HG03432 (cell line): ENCODE results near the gene SPTBN1.
"Not testable (repeated sequence)": the region's sequence is repeated elsewhere in the genome, so short reads cannot be mapped to it uniquely, and the experiment has no call there.

Experiments
- ATAC-seq: cut with Tn5 transposase; IDR thresholded peaks from one replicate; pipeline ENCODE4 v1.9.1; 2021; ENCODE audit warnings: mild to moderate bottlenecking, moderate library complexity; ENCODE audit not compliant: unreplicated experiment

Gene SPTBN1

DNA sequence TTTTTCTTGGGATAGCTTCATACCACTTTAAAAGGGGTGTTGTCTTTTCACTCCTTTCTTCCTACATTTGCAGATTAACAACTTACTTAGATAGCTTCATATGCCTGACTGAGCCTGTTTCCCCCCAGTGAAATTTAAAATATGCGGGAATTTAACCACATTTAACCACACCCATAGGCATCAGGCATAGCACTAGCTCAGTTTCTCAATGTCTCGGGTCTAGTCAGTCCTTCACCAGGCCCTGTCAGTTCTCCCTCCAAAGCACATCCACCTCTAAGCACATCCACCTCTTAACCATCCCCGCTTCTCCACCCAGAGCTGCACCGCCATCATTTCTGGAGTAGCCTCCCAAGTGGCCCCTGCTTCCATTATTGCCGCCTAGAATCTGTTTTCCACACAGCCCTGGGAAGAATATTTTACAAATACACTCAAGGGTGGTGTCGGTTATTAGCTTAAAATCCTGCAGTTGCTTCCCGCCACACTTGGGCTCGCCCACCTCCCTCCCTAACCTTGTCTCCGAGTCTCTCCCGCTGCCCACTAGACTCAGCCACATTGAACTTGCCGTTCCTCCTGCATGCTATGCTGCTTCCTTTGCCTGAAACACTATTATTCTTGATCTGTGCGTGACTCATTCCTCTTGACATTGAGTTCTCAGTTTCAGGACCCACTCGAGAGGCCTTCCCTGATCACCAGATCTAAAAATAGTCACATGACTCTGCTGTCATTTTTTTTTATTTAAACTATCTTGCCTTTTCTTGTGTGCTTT lies 68.3 kb downstream of the SPTBN1 start:
- ATAC-seq, result peak; percentile 82

DNA sequence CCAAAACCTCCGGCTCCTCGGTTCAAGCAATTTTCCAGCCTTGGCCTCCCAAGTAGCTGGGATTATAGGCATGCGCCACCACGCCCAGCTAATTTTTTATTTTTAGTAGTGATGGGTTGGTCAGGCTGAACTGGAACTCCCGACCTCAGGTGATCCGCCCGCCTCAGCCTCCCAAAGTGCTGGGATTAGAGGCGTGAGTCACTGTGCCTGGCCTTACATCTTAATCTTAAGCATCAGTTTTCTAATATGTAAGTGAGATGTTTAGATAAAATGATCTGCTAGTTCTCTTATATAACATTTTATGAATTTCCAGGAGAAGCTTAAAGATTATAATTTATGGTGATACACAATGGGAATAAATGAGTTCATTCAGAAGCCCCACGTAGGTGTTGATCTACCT lies 69.2 kb downstream of the SPTBN1 start:
- ATAC-seq, result no peak

DNA sequence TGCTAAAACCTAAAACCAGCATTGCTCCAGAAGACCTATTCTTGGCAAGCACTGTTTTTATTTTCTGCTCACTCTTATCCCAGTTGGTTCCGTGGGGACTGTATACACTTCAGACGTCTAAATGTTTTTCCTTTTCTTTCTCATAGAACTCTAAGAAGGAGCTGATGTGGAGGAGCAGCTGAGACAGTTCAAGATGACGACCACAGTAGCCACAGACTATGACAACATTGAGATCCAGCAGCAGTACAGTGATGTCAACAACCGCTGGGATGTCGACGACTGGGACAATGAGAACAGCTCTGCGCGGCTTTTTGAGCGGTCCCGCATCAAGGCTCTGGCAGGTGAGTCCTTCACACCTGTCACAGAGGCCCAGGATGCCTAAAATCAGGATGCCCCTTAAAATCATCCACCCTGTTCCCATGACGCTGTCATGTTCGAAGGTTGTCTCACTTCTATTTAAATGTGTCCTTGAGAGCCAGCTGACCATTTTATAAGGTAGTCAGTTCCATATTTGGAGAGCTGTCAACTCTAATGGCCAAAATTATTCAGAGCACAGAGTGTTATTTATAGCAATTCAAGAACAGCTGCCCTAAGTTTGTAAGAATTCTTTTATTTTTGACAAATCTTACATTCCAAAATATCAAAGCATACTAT lies 70.2 kb downstream of the SPTBN1 start:
- no peak for ATAC-seq

DNA sequence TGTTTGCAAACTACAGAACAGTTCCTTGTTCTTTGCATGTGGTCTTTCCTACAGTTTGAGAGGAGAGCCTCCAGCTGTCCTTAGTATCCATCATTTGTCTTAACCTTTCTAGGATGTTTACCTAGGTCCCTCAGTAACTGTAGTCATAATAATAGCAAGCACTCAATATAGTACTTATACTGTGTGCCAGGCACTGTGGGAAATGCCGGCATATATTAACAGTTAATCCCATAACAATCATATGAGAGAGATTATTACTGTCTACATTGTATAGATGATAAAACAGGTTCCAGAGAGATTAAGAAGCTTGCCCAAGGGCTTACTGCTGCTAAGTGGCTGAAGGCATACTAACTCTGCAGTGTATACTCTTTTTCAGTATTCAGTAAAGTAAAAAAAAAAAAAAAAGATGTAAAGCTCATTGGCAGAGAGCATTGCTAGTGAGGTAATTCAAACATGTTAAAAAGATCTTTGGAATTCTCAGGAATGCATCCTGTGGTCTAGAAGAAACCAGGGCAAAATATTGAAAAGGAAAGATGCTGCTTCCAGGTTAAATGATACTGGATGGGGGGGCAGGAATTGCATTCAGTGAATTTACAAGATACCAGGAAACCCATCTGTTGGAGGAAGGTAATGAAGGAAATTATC lies 72.3 kb downstream of the SPTBN1 start:
- no peak for ATAC-seq

DNA sequence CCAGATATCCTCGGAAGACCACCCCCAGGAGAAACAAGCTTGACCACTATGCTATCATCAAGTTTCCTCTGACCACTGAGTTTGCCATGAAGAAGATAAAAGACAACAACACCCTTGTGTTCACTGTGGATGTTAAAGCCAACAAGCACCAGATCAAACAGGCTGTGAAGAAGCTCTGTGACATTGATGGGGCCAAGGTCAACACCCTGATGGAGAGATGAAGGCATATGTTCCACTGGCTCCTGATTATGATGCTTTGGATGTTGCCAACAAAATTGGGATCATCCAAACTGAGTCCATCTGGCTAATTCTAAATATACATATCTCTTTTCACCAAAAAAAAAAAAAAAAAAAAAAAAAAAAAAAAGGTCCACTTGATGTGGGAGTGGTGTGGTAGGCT lies 73.4 kb downstream of the SPTBN1 start:
- not testable (repeated sequence) for ATAC-seq

DNA sequence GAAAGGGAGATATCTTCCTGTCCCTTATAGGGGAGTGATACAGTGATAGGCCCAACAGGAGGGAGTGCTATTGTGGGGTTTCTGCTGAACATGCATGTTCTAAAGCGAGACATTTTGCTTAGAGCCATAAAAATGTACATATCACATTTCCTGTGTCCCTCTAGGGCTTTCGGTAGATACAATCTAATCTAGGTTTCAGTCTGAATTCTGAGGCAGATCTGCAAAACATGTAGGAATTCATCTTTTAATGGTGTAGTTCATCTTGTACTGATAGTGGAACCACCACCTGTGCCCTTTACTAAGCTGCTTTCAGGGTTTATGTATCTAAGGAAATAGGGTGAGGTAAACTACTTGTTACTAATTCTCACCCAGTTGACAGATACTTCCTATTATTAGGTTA lies 73.8 kb downstream of the SPTBN1 start:
- peak; percentile 46 for ATAC-seq

DNA sequence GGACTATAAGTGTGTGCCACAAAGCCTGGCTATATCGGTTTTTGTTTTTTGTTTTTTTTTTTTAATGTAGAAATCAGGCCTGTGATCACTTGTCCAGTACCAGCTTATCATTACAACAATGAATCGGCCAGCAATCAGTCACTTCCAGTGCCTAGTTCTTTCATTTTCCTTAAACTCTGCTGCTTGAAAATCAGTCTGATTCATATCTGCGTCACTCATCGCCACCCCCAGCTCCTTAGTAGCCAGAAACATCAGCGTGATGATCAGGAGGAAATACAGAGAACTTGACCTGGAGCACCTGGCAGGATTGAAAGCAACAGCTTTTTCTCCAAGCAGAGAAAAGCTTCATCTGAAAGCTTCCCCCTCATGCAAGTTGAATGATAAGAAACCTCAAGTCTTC lies 75.4 kb downstream of the SPTBN1 start:
- no peak for ATAC-seq

DNA sequence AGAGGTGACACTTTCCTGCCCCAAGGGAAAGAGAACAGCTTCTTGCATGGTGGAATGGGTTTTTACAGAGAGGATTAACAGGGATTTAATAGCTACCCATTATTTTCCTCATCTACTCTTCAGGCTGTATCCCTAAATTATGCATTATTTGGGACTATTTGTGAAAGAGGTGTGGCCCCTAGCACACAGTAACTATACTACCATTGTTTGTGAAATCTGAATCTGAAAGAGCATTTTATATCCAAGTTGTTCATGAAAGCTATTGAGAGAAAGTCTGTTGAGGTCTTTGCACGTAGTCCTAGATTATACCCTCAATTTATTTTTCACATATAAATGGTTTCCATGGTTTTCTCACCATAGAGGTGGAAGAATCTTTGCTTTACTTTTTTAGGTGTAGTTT lies 78.1 kb downstream of the SPTBN1 start:
- ATAC-seq, result no peak

DNA sequence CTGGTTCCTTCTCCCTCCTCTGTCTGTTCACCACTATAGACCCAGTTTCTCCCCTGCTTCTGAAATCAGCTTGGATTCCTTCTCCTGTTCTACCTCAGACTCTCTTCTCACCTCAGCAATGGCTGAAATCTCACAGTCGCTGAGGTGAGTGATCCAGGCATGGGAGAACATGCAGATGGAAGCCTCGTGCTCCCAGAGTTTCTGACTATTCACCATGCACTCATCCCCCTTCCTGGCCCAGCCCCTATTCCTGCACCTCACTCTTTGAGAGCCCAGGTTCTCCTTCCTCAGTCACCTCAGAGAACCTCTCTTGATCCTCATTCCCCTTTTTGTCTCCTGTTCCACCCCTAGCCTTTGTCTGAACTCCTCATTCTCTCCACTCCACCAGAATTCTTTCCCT lies 78.5 kb downstream of the SPTBN1 start:
- no peak for ATAC-seq

DNA sequence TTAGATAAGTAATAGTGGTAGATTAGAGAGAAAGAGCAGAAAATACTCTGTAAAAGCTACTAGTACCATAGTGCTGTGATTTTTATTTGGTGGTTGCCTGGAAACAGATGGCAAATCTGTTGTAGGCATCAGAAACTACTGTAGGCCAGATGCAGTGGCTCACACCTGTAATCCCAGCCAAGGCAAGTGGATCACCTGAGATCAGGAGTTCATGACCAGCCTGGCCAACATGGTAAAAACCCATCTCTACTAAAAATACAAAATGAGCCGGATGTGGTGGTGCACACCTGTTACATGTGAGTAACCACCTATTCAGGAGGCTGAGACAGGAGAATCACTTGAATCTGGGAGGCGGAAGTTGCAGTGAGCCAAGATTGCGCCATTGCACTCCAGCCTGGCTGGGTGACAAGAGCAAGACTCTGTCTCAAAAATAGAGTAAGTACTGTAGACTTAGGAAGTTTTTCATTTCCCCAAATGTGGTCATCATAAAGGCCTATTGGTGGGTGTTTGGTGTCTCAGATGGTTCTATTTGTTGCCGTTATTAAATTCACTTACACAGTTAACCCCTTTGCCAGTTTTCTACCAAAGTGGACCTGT lies 79.6 kb downstream of the SPTBN1 start:
- ATAC-seq, result no peak

DNA sequence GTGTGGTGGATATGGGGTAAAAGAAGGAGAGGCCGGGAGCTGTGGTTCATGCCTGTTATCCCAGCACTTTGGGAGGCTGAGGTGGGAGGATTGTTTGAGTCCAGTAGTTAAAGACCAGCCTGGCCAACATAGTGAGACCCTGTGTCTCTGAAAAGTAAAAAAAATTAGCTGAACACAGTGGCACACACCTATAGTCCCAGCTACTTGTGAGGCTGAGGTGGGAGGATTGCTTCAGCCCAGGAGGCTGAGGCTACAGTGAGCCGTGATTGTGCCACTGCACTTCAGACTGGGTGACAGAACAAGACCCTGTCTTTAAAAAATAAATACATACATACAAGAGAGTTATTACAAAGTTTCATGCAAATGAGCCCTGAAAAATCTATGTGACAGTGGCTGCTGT lies 80.6 kb downstream of the SPTBN1 start:
- no peak for ATAC-seq

DNA sequence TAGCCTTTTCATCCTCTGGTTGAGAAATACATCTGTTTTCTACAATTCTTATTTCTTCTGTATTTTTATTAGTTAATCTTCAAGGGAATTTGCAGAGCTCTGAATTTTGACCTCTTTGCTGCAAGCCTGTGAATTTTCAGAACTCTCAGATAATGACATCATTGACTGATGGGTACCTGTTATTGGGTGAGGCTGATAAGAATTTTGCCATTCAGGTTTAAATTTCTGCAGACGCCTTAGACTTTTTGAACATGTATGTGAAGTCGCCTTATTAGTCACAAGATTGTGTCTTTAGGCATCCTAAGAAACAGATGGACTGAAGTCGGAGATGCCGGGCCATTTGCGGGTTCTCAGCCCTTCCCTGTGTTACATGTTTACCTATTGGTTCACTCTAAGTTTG lies 82.4 kb downstream of the SPTBN1 start:
- no peak for ATAC-seq

DNA sequence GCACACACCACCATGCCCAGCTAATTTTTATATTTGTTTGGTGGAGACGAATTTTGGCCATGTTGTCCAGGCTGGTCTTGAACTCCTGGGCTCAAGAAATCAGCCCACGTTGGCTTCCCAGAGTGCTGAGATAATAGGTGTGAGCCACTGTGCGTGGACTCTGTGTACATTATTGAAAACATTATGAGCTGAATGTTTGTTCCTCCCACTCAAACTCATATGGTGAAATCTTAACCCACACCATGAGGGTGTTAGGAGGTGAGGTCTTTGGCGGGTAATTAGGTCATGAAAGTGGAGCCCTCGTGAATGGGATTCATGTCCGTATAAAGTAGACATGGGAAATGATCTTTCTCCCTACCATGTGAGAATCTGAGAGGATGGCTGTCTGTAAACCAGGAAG lies 83.6 kb downstream of the SPTBN1 start:
- no peak for ATAC-seq

DNA sequence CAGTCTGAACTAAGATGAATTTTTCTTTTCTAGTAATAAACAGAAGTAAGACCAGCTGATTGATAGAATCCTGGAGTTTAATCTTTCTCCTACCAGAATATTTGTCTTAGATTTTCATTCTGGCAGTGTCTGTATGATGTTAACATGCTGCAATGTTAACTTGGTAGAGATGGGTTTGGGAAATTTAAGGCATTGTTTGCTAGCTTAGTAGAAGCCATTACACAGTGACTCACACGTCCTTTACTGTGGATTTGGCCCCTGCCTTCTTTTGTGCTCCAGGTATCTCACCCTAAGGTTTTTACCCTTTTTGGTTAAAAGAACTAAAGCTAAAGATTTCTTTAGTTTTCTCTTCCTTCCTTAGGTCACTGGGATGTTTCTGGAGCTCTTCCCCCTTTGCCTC lies 84.1 kb downstream of the SPTBN1 start:
- no peak for ATAC-seq

DNA sequence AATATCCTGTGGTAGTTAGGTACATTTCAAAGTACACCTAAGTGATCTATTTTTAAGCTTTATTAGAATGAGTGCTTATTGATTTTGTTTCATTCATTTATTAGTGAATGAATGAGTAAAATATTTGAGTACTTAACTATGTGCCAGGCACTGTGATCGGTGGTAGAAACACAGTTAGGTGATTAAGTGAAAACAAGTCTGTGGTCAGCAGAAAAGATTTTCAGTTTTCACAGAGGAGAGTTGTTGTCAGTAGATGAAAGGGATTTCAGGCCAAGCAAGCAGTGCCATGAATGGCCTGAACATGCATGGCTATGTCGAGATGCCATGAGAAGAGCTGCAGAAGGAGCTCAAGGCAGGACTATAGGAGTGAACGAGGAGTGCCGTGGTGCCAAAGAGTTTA lies 85.9 kb downstream of the SPTBN1 start:
- no peak for ATAC-seq

DNA sequence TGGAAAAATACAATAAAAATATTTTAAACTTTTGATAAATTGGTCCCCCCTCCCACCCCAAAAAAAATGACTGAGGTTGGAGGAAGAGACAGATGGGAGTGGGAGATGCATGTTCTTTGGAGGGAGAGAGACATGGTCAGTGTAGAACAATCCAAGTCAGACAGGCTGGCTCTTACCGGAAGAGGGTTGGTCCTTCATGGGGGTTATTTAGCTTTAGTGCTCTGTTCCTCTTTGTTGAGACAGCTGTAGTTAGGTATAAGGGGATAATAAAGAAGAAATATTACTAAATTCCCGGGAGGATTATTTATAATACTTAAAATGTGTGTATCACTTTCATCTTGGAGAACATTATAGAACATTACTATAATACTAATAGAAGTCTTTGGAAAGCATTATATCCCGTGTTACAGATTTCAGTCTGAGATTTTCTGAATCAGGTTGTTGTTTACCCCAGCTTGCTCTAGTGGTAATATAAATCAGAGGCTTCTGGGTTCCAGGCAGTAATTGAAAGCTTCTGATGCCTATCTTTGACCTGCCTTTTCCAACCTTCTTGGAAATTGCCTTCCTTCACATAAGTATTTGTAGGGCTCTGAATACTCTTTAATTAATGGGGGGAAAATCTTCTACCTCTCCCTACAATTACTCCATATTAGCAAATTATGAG lies 87.7 kb downstream of the SPTBN1 start:
- no peak for ATAC-seq

DNA sequence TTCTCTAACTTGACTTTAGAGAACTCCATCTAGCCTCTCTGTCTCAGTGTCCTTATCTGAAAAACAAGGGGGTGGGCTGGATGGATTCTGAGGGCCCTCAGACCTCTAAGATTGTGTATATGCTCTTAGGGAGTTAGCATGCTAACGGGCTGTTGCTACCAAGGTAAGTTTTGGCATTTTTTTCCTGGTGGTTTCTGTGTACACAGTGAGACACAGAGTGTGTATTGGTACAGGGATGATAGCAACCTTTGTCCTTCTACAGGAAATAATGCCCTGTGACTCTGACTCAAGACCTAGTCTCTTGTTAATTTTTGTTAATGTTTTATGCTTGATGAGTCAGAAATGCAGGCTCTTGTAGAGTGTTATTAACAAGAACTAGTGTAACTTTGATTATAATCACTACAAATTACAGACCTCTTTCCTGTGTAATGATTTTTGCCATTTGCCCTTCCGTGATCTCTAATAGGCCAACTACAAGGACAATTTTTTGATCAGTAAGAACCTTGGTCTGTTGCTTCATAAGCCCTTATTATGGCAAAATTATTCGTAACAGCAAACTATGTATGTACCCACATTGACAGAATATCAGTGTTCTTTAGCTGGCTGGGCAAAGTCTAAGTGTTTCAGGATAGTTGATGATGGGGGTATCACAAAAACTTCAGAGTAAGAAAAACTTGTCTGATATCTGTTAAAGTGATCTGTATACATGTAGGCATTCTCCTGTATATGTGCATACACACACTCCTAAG lies 89.7 kb downstream of the SPTBN1 start:
- peak; percentile 68 for ATAC-seq

DNA sequence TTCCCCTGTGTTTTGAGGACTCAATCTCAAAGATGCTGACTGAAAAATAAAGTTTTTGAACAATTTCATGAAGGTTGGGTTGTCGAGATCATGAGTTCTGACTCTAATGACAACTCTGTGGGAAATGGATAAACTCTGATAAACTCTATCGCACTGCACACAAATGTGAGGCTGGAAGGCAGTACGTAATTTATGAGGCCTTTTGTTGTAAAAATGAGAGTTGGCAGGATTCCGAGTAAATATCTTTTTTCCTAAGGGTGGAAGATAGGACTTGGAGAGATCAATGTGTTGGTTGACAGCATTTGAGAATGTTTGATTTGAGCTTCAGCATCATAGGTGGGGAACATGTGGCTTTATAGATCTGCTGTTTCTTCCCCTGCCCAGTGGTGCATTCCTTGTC lies 90.4 kb downstream of the SPTBN1 start:
- no peak for ATAC-seq

DNA sequence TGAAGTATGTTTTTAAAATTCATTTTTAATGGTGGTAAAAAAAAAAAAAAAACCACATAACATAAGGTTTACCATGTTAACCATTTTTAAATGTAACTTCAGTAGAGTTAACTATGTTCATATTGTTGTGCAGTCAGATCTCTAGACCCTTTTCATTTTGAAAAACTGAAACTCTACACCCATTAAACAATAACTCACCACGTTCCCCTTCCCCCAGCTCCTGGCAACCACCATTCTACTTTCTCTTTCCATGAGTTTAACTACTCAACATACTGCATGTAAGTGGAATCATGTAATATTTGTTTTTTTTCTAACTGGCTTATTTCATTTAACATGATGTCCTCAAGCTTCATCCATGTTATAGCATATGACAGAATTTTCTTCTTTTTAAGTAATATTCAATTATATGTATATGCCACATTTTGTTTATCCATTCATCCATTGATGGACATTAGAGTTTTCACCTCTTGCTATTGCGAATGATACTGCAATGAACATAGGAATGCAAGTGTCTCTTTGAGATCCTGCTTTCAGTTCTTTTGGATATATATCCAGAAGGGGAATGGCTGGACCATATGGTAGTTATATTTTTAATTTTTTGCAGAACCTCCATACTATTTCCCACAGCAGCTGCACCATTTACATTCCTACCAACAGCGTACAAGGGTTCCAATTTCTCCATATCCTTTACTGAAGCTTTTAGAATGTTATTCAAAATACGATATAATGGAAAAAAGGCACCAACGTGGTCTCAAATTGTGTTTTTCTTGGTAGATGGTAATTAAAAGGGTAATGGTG lies 91.0 kb downstream of the SPTBN1 start:
- ATAC-seq, result peak; percentile 56

DNA sequence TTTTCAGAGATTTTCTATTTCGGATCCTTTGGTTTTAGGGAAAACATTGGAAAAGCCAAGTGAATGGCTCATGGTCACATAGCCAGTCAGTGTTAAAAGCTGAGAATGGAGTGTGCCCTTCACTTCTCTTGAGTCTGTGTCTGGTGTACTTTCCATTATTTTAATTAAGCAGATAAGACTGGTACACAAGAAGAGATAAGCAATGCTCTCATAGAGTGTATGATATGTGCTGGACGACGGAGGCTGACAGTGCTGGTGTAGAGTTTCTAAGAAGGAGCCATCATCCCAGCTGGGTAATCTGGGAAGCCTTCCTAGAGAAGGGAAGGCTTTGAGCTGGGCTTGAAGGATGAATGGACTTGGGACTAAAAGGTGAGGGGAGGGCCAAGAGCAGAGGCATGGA lies 93.3 kb downstream of the SPTBN1 start:
- ATAC-seq, result no peak
